ENCODE measurements around the gene GSTCD. TPM values are rescaled to one million over a fixed set of nuclear protein-coding genes. Genes with fewer than 3 reads are reported as not detected.
"Not testable (repeated sequence)": the region's sequence is repeated elsewhere in the genome, so short reads cannot be mapped to it uniquely, and the experiment has no call there.

The GSTCD gene
- total and polyA plus RNA-seq, 10 donors = 1.8 to 14.6 (median 9.5) TPM

- no peak for DNase-seq
- intact Hi-C loops (cut with DNase I; ENCODE audit: low total_unique reads) = no loop called here
- H3K9me3 ChIP-seq = peaks cover 0 to 40% (median 27%) of the 10 kb centered on the region in 8 donors
- no peaks in the 10 kb centered on the region for H3K4me1 ChIP-seq
- 97 to 98% (median 97%) methylated on average over 3 of the region's 3 CpGs for WGBS, 5 donors
- H3K4me3 ChIP-seq = no peak overlapping the region
- TF ChIP-seq CTCF (IDR thresholded peaks at IDR 0.05 in 8 of 11, conservative IDR thresholded peaks at IDR 0.05 in 3 of 11) (no peak), POLR2AphosphoS5 (IDR thresholded peaks at IDR 0.05) (no peak), POLR2A (IDR thresholded peaks at IDR 0.05) (no peak)
- H3K36me3 ChIP-seq = peaks cover 0 to 7% (median 0%) of the 10 kb centered on the region in 6 donors
- H3K27me3 ChIP-seq (replicated peaks in 1 of 7) = no peaks in the 10 kb centered on the region
- no peak overlapping the region for H3K27ac ChIP-seq
Observed at GRCh38 chr4:105851196-105851595, 142.6 kb downstream of the GSTCD start.

- H3K27me3 ChIP-seq (replicated peaks in 1 of 7); intact Hi-C loops (cut with DNase I; ENCODE audit: low total_unique reads): not testable (repeated sequence)
- WGBS, 5 donors = 94 to 98% (median 96%) methylated on average over 2 of the region's 2 CpGs
Observed at GRCh38 chr4:105852230-105852629, 143.6 kb downstream of the GSTCD start.

GRCh38 chr4:105858466-105859040 lies 150.0 kb downstream of the GSTCD start:
- DNase-seq = no peak
- 87 to 94% (median 89%) methylated on average over 4 to 10 of the region's 10 CpGs for WGBS, 5 donors
- H3K9me3 ChIP-seq = peaks cover 0 to 76% (median 40%) of the 10 kb centered on the region in 8 donors
- no peaks in the 10 kb centered on the region for H3K36me3 ChIP-seq
- intact Hi-C loops (cut with DNase I; ENCODE audit: low total_unique reads) = no loop called here
- no peak overlapping the region for H3K4me3 ChIP-seq
- H3K4me1 ChIP-seq = no peaks in the 10 kb centered on the region
- TF ChIP-seq POLR2AphosphoS5 (IDR thresholded peaks at IDR 0.05) = no peak
- TF ChIP-seq POLR2A (IDR thresholded peaks at IDR 0.05) = no peak
- TF ChIP-seq CTCF (IDR thresholded peaks at IDR 0.05 in 8 of 11, conservative IDR thresholded peaks at IDR 0.05 in 3 of 11) = no peak
- H3K27me3 ChIP-seq (replicated peaks in 1 of 7) = no peaks in the 10 kb centered on the region
- H3K27ac ChIP-seq = no peak overlapping the region

More at GRCh38 chr4:105852230-105852629, 143.6 kb downstream of the GSTCD start:
- not testable (repeated sequence) for DNase-seq, H3K4me1 ChIP-seq, H3K36me3 ChIP-seq, H3K4me3 ChIP-seq, H3K27ac ChIP-seq
- H3K9me3 ChIP-seq = peaks cover 0 to 47% (median 29%) of the 10 kb centered on the region in 8 donors

- no peaks in the 10 kb centered on the region for H3K27me3 ChIP-seq (replicated peaks in 1 of 7)
- no peak overlapping the region for H3K27ac ChIP-seq
- no peak for DNase-seq
- TF ChIP-seq POLR2AphosphoS5 (IDR thresholded peaks at IDR 0.05) = no peak
- TF ChIP-seq POLR2A (IDR thresholded peaks at IDR 0.05) = no peak
- no peak for TF ChIP-seq CTCF (IDR thresholded peaks at IDR 0.05 in 8 of 11, conservative IDR thresholded peaks at IDR 0.05 in 3 of 11)
- H3K9me3 ChIP-seq = peaks cover 0 to 73% (median 38%) of the 10 kb centered on the region in 8 donors
- H3K36me3 ChIP-seq = no peaks in the 10 kb centered on the region
- WGBS, 5 donors = 55 to 77% (median 65%) methylated on average over 1 of the region's 1 CpG
- H3K4me3 ChIP-seq = no peak overlapping the region
- H3K4me1 ChIP-seq = no peaks in the 10 kb centered on the region
- intact Hi-C loops (cut with DNase I; ENCODE audit: low total_unique reads) = no loop called here
Observed at GRCh38 chr4:105859233-105859632, 150.6 kb downstream of the GSTCD start.
